PC-3 (cell line): Measurements from ENCODE around the gene GAS7. TPM values are rescaled to one million over a fixed set of nuclear protein-coding genes. Genes with fewer than 3 reads are reported as not detected.

Experiments
- ATAC-seq: fragments of 200-7000 bp; cut with Tn5 transposase; 2 replicates; pipeline ENCODE4 v1.9.1; 2020; ENCODE audit warnings: mild to moderate bottlenecking, moderate library complexity
- BruUV-seq: library from RNA; stranded (reverse); fragments of 400-500 nt; replicated peaks from 2 replicates; lab custom pipeline; 2021; lab: Mats Ljungman, UMichigan
- CTCF ChIA-PET: fragments of 300-600 bp; sonication (Branson Sonifier 250); formaldehyde crosslinking; loops from one replicate; lab custom pipeline; 2022; ENCODE audit warnings: antibody characterized with exemption; lab: Charles Lee
- POLR2A ChIA-PET: fragments of 300-600 bp; sonication (Branson Sonifier 250); formaldehyde crosslinking; loops from one replicate; lab custom pipeline; 2022; ENCODE audit warnings: antibody characterized with exemption; ENCODE audit not compliant: unreplicated experiment; lab: Charles Lee
- DNase-seq: peaks from one replicate; pipeline ENCODE4 v3.0.0-alpha.2; 2015
- H2AFZ ChIP-seq: fragments of 300-600 bp; sonication (generic); 2 replicates; pipeline ENCODE4 v1.6.0; 2016; ENCODE audit warnings: antibody characterized with exemption, low read length
- H3F3A ChIP-seq: fragments of 300-600 bp; sonication (generic); one replicate; pipeline ENCODE4 v1.6.0; 2017; ENCODE audit warnings: antibody characterized with exemption, low read length, control low read depth, mild to moderate bottlenecking; ENCODE audit not compliant: unreplicated experiment
- H3K27ac ChIP-seq: fragments of 300-600 bp; sonication (generic); 2 replicates; pipeline ENCODE4 v1.5.1; 2016; ENCODE audit warnings: mild to moderate bottlenecking, low read length
- H3K27me3 ChIP-seq: fragments of 300-600 bp; sonication (generic); 2 replicates; pipeline ENCODE4 v1.6.1; 2016; ENCODE audit warnings: low read length, mixed read lengths
- H3K36me3 ChIP-seq: fragments of 300-600 bp; sonication (generic); 2 replicates; pipeline ENCODE4 v1.6.1; 2016; ENCODE audit warnings: low read depth, mixed run types, low read length, mixed read lengths
- H3K4me1 ChIP-seq: fragments of 300-600 bp; sonication (generic); 2 replicates; pipeline ENCODE4 v1.5.1; 2016; ENCODE audit warnings: low read length; ENCODE audit not compliant: insufficient read depth
- H3K4me2 ChIP-seq: fragments of 300-600 bp; sonication (generic); 2 replicates; pipeline ENCODE4 v1.6.0; 2016; ENCODE audit warnings: low read length
- H3K4me3 ChIP-seq: fragments of 300-600 bp; sonication (generic); 2 replicates; pipeline ENCODE4 v1.5.1; 2016; ENCODE audit warnings: mild to moderate bottlenecking, low read length, mixed read lengths
- H3K79me2 ChIP-seq: fragments of 300-600 bp; sonication (generic); 2 replicates; pipeline ENCODE4 v1.6.1; 2017; ENCODE audit warnings: low read length, mixed read lengths
- H3K9ac ChIP-seq: fragments of 300-600 bp; sonication (generic); 2 replicates; pipeline ENCODE4 v1.6.0; 2016; ENCODE audit warnings: mild to moderate bottlenecking, low read length
- H3K9me2 ChIP-seq: fragments of 300-600 bp; sonication (generic); replicated peaks from 2 replicates; pipeline ENCODE4 v1.6.1; 2016; ENCODE audit warnings: mixed run types, low read length, mixed read lengths
- H3K9me3 ChIP-seq: fragments of 300-600 bp; sonication (generic); 2 replicates; pipeline ENCODE4 v1.6.1; 2016; ENCODE audit warnings: low read length, mixed read lengths
- H4K20me1 ChIP-seq: fragments of 300-600 bp; sonication (generic); 2 replicates; pipeline ENCODE4 v1.6.1; 2016; ENCODE audit warnings: low read length, mixed read lengths
- CTCF ChIP-seq: fragments of 300-600 bp; sonication (generic); conservative IDR thresholded peaks from 2 replicates; pipeline ENCODE4 v1.5.1; 2017; ENCODE audit warnings: antibody characterized with exemption, low read depth, mild to moderate bottlenecking, low read length
- EZH2 ChIP-seq: fragments of 300-600 bp; sonication (generic); IDR thresholded peaks from one replicate; pipeline ENCODE4 v1.6.1; 2017; ENCODE audit warnings: antibody characterized with exemption, mild to moderate bottlenecking, low read length; ENCODE audit not compliant: unreplicated experiment
- EZH2phosphoT487 ChIP-seq: fragments of 300-600 bp; sonication (generic); IDR thresholded peaks from 2 replicates; pipeline ENCODE4 v1.6.1; 2018; ENCODE audit warnings: mild to moderate bottlenecking, antibody characterized with exemption, low read length, borderline replicate concordance
- intact Hi-C: fragments of 100-400 bp; cut with micrococcal nuclease; formaldehyde crosslinking; loops from 2 replicates; pipeline ENCODE4 v1.9.0; 2023
- total RNA-seq: library from RNA; depleted of rRNA; stranded (reverse); fragments of >200 nt; gene quantifications from 2 replicates; pipeline ENCODE4 v1.2.3, GENCODE V29; 2014

Gene GAS7
- total RNA-seq, 1 experiment from 2014 or later, result not detected

- no peaks in the 10 kb centered on the region for H3K9me2 ChIP-seq
- CTCF ChIA-PET, result no interaction called here
- no peak for TF ChIP-seq CTCF
- TF ChIP-seq EZH2, result no peak
- no peak for TF ChIP-seq EZH2phosphoT487
- no peak overlapping the region for H3K4me3 ChIP-seq
- H3K9ac ChIP-seq, result no peak overlapping the region
- H3F3A ChIP-seq, result no peaks in the 10 kb centered on the region
- no peaks in the 10 kb centered on the region for H3K79me2 ChIP-seq
- H3K9me3 ChIP-seq, result no peaks in the 10 kb centered on the region
- H3K4me1 ChIP-seq, result no peaks in the 10 kb centered on the region
- ATAC-seq, result no peak
- DNase-seq, result no peak
- no peaks in the 10 kb centered on the region for H4K20me1 ChIP-seq
- H2AFZ ChIP-seq, result no peak overlapping the region
- H3K27ac ChIP-seq, result no peak overlapping the region
- intact Hi-C loops, result no loop called here
- BruUV-seq, result no TSS peak
- H3K36me3 ChIP-seq, result no peaks in the 10 kb centered on the region
- H3K4me2 ChIP-seq, result no peak overlapping the region
- POLR2A ChIA-PET, result no interaction called here
- H3K27me3 ChIP-seq, result peaks cover 11% of the 10 kb centered on the region; the same call in 1 of the 2 replicates
Observed at GRCh38 chr17:9918804-9919352, 279.5 kb downstream of the GAS7 start.

- no peaks in the 10 kb centered on the region for H3F3A ChIP-seq
- H3K27ac ChIP-seq, result no peak overlapping the region
- no peak overlapping the region for H2AFZ ChIP-seq
- peaks cover 11% of the 10 kb centered on the region; the same call in 1 of the 2 replicates for H3K27me3 ChIP-seq
- H3K9me2 ChIP-seq, result no peaks in the 10 kb centered on the region
- POLR2A ChIA-PET, result no interaction called here
- no peak for ATAC-seq
- no peaks in the 10 kb centered on the region for H4K20me1 ChIP-seq
- no peak overlapping the region for H3K9ac ChIP-seq
- TF ChIP-seq CTCF, result no peak
- no peak for TF ChIP-seq EZH2phosphoT487
- no peak for TF ChIP-seq EZH2
- no peak overlapping the region for H3K4me3 ChIP-seq
- no peak for DNase-seq
- no peaks in the 10 kb centered on the region for H3K79me2 ChIP-seq
- no peaks in the 10 kb centered on the region for H3K36me3 ChIP-seq
- no TSS peak for BruUV-seq
- H3K4me1 ChIP-seq, result no peaks in the 10 kb centered on the region
- H3K9me3 ChIP-seq, result no peaks in the 10 kb centered on the region
- CTCF ChIA-PET, result no interaction called here
- intact Hi-C loops, result no loop called here
- no peak overlapping the region for H3K4me2 ChIP-seq
Observed at GRCh38 chr17:9918352-9918751, 280.1 kb downstream of the GAS7 start.

GRCh38 chr17:9917801-9918200 lies 280.6 kb downstream of the GAS7 start:
- ATAC-seq (no peak), DNase-seq (no peak)
- Histone ChIP-seq H3F3A (no peaks in the 10 kb centered on the region), H3K79me2 (no peaks in the 10 kb centered on the region), H3K9me2 (no peaks in the 10 kb centered on the region), H3K4me1 (no peaks in the 10 kb centered on the region), H3K9ac (no peak overlapping the region), H3K27me3 (peaks cover 12% of the 10 kb centered on the region; the same call in 1 of the 2 replicates), H3K9me3 (no peaks in the 10 kb centered on the region), H4K20me1 (no peaks in the 10 kb centered on the region), H3K4me2 (no peak overlapping the region), H2AFZ (no peak overlapping the region), H3K36me3 (no peaks in the 10 kb centered on the region), H3K27ac (no peak overlapping the region), H3K4me3 (no peak overlapping the region)
- TF ChIP-seq CTCF (no peak), EZH2 (no peak), EZH2phosphoT487 (no peak)
- no TSS peak for BruUV-seq
- CTCF ChIA-PET, result no interaction called here
- intact Hi-C loops, result no loop called here
- POLR2A ChIA-PET, result no interaction called here
